ENCODE results near the gene DNAH10. TPM values are rescaled to one million over a fixed set of nuclear protein-coding genes. Genes with fewer than 3 reads are reported as not detected.

Gene DNAH10
- polyA plus RNA-seq, 2 of the 4 experiments (the other 2 are of a cell fraction): 0.14 to 0.39 TPM

DNA sequence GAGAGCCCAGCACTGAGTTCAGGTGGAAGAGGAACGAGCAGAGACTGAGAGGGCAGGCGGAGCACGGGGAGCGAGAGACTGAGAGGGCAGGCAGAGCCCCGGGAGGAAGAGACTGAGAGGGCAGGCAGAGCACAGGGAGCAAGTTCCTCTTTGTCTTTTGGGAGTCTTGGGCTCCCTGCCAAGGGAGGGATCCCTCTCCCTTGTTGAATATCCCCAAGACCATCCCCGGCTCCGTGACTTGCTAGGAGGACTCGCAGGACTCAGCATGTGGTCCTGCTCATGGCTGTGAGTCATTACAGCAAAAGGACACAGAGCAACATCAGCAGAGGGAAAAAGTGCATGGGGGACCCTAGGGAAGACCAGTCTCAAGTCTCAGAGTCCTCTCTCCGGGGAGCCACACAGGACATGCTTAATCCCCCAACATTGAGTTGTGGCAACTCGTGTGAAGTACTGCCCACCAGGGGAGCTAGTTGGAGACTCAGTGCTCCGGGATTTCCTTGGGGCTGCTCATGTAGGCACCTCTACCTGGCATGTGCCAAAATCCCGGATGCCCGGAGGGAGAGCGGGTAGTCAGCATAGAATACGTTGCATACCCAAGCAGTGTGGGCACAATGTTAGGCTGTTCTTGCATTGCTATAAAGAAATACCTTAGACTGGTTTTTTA is 129.5 kb downstream of the DNAH10 start (continued):
- TF ChIP-seq ZC3H11A (IDR thresholded peaks at IDR 0.05) (no peak), HEYL (CRISPR knock-in tag; IDR thresholded peaks at IDR 0.05) (no peak), SMC3 (IDR thresholded peaks at IDR 0.05) (no peak)

DNA sequence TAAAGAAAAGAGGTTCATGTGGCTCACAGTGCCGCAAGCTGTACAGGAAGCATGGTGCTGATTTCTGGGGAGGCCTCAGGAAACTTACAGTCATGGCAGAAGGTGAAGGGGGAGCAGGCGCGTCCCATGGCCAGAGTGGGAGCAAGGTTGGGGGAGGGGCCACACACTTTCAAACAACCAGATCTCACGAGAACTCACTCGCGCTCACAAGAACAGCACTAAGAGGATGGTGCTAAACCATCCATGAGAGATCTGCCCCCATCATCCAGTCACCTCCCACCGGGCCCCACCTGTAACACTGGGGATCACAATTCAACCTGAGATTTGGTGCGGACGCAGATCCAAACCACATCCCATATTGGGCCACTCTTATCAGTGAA is 130.1 kb downstream of the DNAH10 start:
- CTCF ChIA-PET: interaction anchor here (1.0 to 1.9 kb wide), 3 partner anchors 13 to 24 kb away, joined by 3 to 6 read pairs (median 4); no protein-coding TSS in a partner anchor
- FAIRE-seq (no peak), DNase-seq (ENCODE audit: low read depth in 1 of 2, low spot score in 1 of 2) (no peak), ATAC-seq (no peak)
- H3K9me3 ChIP-seq: no peaks in the 10 kb centered on the region
- H3K4me1 ChIP-seq: peaks cover 8% of the 10 kb centered on the region
- no peak overlapping the region for H3K27ac ChIP-seq
- H3K4me3 ChIP-seq: no peak overlapping the region
- TF ChIP-seq CBX8 (IDR thresholded peaks at IDR 0.05): no peak
- TF ChIP-seq, protein P1, sequence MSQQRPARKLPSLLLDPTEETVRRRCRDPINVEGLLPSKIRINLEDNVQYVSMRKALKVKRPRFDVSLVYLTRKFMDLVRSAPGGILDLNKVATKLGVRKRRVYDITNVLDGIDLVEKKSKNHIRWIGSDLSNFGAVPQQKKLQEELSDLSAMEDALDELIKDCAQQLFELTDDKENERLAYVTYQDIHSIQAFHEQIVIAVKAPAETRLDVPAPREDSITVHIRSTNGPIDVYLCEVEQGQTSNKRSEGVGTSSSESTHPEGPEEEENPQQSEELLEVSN (IDR thresholded peaks at IDR 0.05; ENCODE audit: borderline replicate concordance, low read depth): no peak
- TF ChIP-seq, protein P2, sequence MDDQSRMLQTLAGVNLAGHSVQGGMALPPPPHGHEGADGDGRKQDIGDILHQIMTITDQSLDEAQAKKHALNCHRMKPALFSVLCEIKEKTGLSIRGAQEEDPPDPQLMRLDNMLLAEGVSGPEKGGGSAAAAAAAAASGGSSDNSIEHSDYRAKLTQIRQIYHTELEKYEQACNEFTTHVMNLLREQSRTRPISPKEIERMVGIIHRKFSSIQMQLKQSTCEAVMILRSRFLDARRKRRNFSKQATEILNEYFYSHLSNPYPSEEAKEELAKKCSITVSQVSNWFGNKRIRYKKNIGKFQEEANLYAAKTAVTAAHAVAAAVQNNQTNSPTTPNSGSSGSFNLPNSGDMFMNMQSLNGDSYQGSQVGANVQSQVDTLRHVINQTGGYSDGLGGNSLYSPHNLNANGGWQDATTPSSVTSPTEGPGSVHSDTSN (IDR thresholded peaks at IDR 0.05): no peak
- no peak for TF ChIP-seq CEBPB (IDR thresholded peaks at IDR 0.05)
- TF ChIP-seq POLR2AphosphoS2 (conservative IDR thresholded peaks at IDR 0.05; ENCODE audit: low read length): no peak
- no peak for TF ChIP-seq RARB (CRISPR knock-in tag; IDR thresholded peaks at IDR 0.05)
- TF ChIP-seq PHF8 (IDR thresholded peaks at IDR 0.05; ENCODE audit: borderline replicate concordance, low read depth): no peak
- TF ChIP-seq HOXB13 (CRISPR knock-in tag; IDR thresholded peaks at IDR 0.05; ENCODE audit: low read depth): no peak
- TF ChIP-seq KDM1A (IDR thresholded peaks at IDR 0.05; ENCODE audit: low read depth): no peak
- TF ChIP-seq EP300 (IDR thresholded peaks at IDR 0.05): no peak
- TF ChIP-seq HOXA7 (CRISPR knock-in tag; IDR thresholded peaks at IDR 0.05): no peak
- 90% methylated on average over 9 of the region's 9 CpGs for WGBS (ENCODE audit: missing lambda C conversion rate)
- H3K4me2 ChIP-seq: no peak overlapping the region
- POLR2A ChIA-PET: no interaction called here

DNA sequence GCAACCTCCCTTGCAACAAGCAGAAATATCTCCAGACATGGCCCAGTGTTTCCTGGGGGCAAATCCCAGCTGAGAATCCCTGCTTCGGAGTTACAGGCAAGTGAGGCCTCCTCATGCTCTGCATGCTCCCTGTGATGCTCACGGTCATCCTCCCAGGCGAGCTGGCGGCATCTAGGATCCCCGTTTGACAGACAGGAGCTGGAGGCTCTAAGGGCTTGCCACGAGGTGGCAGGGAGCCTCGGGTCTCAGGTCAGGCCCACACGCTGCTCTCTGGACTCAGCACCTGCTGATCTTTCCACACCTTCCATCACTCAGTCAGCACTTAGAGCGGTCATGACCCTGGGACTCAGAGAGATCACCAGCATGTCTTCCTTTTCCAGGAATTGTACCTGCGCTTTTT is 130.8 kb downstream of the DNAH10 start:
- ChIA-PET CTCF (interaction anchor here (0.8 kb wide), 1 partner anchor 13 kb away, joined by 4 read pairs; no protein-coding TSS in a partner anchor), POLR2A (no interaction called here)
- H3K4me1 ChIP-seq: peaks cover 10% of the 10 kb centered on the region; the same call in 2 of the 3 replicates
- no peak overlapping the region for H3K4me2 ChIP-seq
- TF ChIP-seq HDAC2 (IDR thresholded peaks at IDR 0.05) (no peak), RCOR1 (IDR thresholded peaks at IDR 0.05; ENCODE audit: low read depth, low read length) (no peak), RARB (CRISPR knock-in tag; IDR thresholded peaks at IDR 0.05) (no peak), NR3C1 (IDR thresholded peaks at IDR 0.05) (no peak), MAZ (IDR thresholded peaks at IDR 0.05; ENCODE audit: borderline replicate concordance, low read depth, low read length) (no peak), HOXB13 (CRISPR knock-in tag; IDR thresholded peaks at IDR 0.05; ENCODE audit: low read depth) (no peak)
- TF ChIP-seq, protein P3, sequence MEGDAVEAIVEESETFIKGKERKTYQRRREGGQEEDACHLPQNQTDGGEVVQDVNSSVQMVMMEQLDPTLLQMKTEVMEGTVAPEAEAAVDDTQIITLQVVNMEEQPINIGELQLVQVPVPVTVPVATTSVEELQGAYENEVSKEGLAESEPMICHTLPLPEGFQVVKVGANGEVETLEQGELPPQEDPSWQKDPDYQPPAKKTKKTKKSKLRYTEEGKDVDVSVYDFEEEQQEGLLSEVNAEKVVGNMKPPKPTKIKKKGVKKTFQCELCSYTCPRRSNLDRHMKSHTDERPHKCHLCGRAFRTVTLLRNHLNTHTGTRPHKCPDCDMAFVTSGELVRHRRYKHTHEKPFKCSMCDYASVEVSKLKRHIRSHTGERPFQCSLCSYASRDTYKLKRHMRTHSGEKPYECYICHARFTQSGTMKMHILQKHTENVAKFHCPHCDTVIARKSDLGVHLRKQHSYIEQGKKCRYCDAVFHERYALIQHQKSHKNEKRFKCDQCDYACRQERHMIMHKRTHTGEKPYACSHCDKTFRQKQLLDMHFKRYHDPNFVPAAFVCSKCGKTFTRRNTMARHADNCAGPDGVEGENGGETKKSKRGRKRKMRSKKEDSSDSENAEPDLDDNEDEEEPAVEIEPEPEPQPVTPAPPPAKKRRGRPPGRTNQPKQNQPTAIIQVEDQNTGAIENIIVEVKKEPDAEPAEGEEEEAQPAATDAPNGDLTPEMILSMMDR (IDR thresholded peaks at IDR 0.05): no peak
- TF ChIP-seq, protein P4, sequence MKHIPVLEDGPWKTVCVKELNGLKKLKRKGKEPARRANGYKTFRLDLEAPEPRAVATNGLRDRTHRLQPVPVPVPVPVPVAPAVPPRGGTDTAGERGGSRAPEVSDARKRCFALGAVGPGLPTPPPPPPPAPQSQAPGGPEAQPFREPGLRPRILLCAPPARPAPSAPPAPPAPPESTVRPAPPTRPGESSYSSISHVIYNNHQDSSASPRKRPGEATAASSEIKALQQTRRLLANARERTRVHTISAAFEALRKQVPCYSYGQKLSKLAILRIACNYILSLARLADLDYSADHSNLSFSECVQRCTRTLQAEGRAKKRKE (CRISPR knock-in tag; IDR thresholded peaks at IDR 0.05; ENCODE audit: low read depth): no peak
- TF ChIP-seq, protein P5, sequence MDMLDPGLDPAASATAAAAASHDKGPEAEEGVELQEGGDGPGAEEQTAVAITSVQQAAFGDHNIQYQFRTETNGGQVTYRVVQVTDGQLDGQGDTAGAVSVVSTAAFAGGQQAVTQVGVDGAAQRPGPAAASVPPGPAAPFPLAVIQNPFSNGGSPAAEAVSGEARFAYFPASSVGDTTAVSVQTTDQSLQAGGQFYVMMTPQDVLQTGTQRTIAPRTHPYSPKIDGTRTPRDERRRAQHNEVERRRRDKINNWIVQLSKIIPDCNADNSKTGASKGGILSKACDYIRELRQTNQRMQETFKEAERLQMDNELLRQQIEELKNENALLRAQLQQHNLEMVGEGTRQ (IDR thresholded peaks at IDR 0.05): no peak
- H3K27ac ChIP-seq: no peak overlapping the region
- no peak for DNase-seq (ENCODE audit: low read depth in 1 of 2, low spot score in 1 of 2)
- FAIRE-seq: no peak
- WGBS (ENCODE audit: missing lambda C conversion rate): 64% methylated on average over 7 of the region's 10 CpGs
- no peak overlapping the region for H3K4me3 ChIP-seq
- H3K9me3 ChIP-seq: no peaks in the 10 kb centered on the region
- peak in 1 of 2 experiments; percentile 18; a peak in 3 of 6 replicates for ATAC-seq
